GM13977 (cell line): ENCODE results near the gene CNOT6.

ENCODE experiments used
- DNase-seq: peaks from one replicate; pipeline ENCODE4 v3.0.0; 2012; ENCODE audit warnings: low spot score
- CTCF ChIP-seq: IDR thresholded peaks from 2 replicates; pipeline ENCODE4 v1.5.1; 2012; ENCODE audit warnings: mild to moderate bottlenecking, control low read depth; ENCODE audit not compliant: insufficient read depth; ENCODE audit errors: extremely low read depth, missing control alignments
- in situ Hi-C: fragments of 300-500 bp; cut with MboI; formaldehyde crosslinking; loops from one replicate; pipeline ENCODE4 v1.12.0; 2022; ENCODE audit warnings: low sequenced_read_pairs, low pct_unique_long_range_greater_than_20kb, mixed read lengths, inconsistent platforms; ENCODE audit not compliant: unreplicated experiment

The CNOT6 gene

GRCh38 chr5:180553530-180553929 lies 59.4 kb downstream of the CNOT6 start:
- DNase-seq = no peak
- in situ Hi-C loops = no loop called here
- no peak for TF ChIP-seq CTCF

- TF ChIP-seq CTCF = no peak
- DNase-seq = no peak
- in situ Hi-C loops = no loop called here
Measured at GRCh38 chr5:180555168-180555921, 61.2 kb downstream of the CNOT6 start.

- TF ChIP-seq CTCF = no peak
- in situ Hi-C loops = no loop called here
- DNase-seq = no peak
Measured at GRCh38 chr5:180557217-180557809, 63.1 kb downstream of the CNOT6 start.

GRCh38 chr5:180558232-180558631 lies 64.1 kb downstream of the CNOT6 start:
- in situ Hi-C loops = no loop called here
- DNase-seq = no peak
- no peak for TF ChIP-seq CTCF

- in situ Hi-C loops = no loop called here
- DNase-seq = peak; percentile 17
- no peak for TF ChIP-seq CTCF
Measured at GRCh38 chr5:180563994-180564393, 69.8 kb downstream of the CNOT6 start.

- in situ Hi-C loops = no loop called here
- no peak for TF ChIP-seq CTCF
- DNase-seq = no peak
Measured at GRCh38 chr5:180568914-180569313, 74.7 kb downstream of the CNOT6 start.
